A549 (cell line): Measurements from ENCODE around the gene ZFYVE28. TPM values are rescaled to one million over a fixed set of nuclear protein-coding genes. Genes with fewer than 3 reads are reported as not detected.
"Not testable (repeated sequence)": the region's sequence is repeated elsewhere in the genome, so short reads cannot be mapped to it uniquely, and the experiment has no call there.

Experiments used
- ATAC-seq, 2 experiments: fragments of 200-7000 bp in 1 of 2; fragments of >200 bp in 1 of 2; cut with Nextera tagmentation in 1 of 2; cut with Tn5 transposase in 1 of 2; 3 replicates each; pipeline versions ENCODE4 v1.8.0 to v1.9.1; 2018 to 2020; ENCODE audit warnings: mild to moderate bottlenecking in 1 of 2, moderate library complexity in 1 of 2
- CTCF ChIA-PET: fragments of 300-600 bp; sonication (Branson Sonifier 250); formaldehyde crosslinking; extraction: SDS; loops from one replicate; lab custom pipeline; 2021; ENCODE audit warnings: antibody characterized with exemption, inconsistent platforms; lab: Yijun Ruan, JAX
- POLR2A ChIA-PET: fragments of 350-600 bp; formaldehyde crosslinking; extraction: SDS; loops from one replicate; lab custom pipeline; 2021; ENCODE audit warnings: antibody characterized with exemption, inconsistent platforms; lab: Yijun Ruan, JAX
- DNase-seq, 2 experiments: peaks; one replicate each; pipeline versions ENCODE4 v3.0.0 to v3.0.0-alpha.2; 2011 to 2016; ENCODE audit warnings: low read depth in 1 of 2, low spot score in 1 of 2
- FAIRE-seq: peaks from 2 replicates; lab custom pipeline; 2011; peaks lifted over from hg19 to GRCh38; lab: Jason Lieb, UNC
- H3K27ac ChIP-seq, 2 experiments: fragments of >200 bp; sonication (Bioruptor Twin); formaldehyde crosslinking; 3 replicates each; pipeline ENCODE4 v1.5.1; 2016 to 2017
- H3K4me1 ChIP-seq: fragments of >200 bp; sonication (Bioruptor Twin); formaldehyde crosslinking; 3 replicates; pipeline ENCODE4 v1.6.1; 2016
- H3K4me2 ChIP-seq: fragments of >200 bp; sonication (Bioruptor Twin); formaldehyde crosslinking; 3 replicates; pipeline ENCODE4 v1.6.1; 2016
- H3K4me3 ChIP-seq: fragments of >200 bp; sonication (Bioruptor Twin); formaldehyde crosslinking; 3 replicates; pipeline ENCODE4 v1.5.1; 2016
- H3K9me3 ChIP-seq: fragments of >200 bp; sonication (Bioruptor Twin); formaldehyde crosslinking; 3 replicates; pipeline ENCODE4 v1.6.1; 2016
- BHLHE40 ChIP-seq: IDR thresholded peaks from 2 replicates; pipeline ENCODE4 v1.6.1; 2012; ENCODE audit warnings: low read depth, low read length, inconsistent platforms
- CBX2 ChIP-seq: fragments of 200-600 bp; sonication (generic); IDR thresholded peaks from 2 replicates; pipeline ENCODE4 v1.6.1; 2016; ENCODE audit warnings: low read depth, mild to moderate bottlenecking, borderline replicate concordance
- E2F6 ChIP-seq: IDR thresholded peaks from 2 replicates; pipeline ENCODE4 v1.6.1; 2012; ENCODE audit warnings: low read depth, borderline replicate concordance
- FOSB ChIP-seq: fragments of 250-450 bp; sonication (Bioruptor Pico); IDR thresholded peaks from 2 replicates; pipeline ENCODE4 v1.5.0; 2020; ENCODE audit warnings: mild to moderate bottlenecking, moderate library complexity
- HMGXB4 ChIP-seq: fragments of 250-450 bp; sonication (Bioruptor Pico); IDR thresholded peaks from 2 replicates; pipeline ENCODE4 v1.5.0; 2021; ENCODE audit warnings: mild to moderate bottlenecking, moderate library complexity, borderline replicate concordance
- HOXB13 ChIP-seq: fragments of 250-450 bp; sonication (Bioruptor Pico); IDR thresholded peaks from 2 replicates; pipeline ENCODE4 v1.5.0; 2020; ENCODE audit warnings: low read depth, mild to moderate bottlenecking, moderate library complexity
- HOXB5 ChIP-seq: fragments of 250-450 bp; sonication (Bioruptor Pico); IDR thresholded peaks from 2 replicates; pipeline ENCODE4 v1.5.0; 2020; ENCODE audit warnings: mild to moderate bottlenecking, moderate library complexity
- MAFK ChIP-seq: fragments of 450-650 bp; IDR thresholded peaks from 2 replicates; pipeline ENCODE4 v1.6.1; 2014; ENCODE audit not compliant: partially characterized antibody
- NFE2L2 ChIP-seq: fragments of 150-350 bp; conservative IDR thresholded peaks from 2 replicates; pipeline ENCODE4 v1.6.1; 2014; ENCODE audit warnings: low read length
- POLR2AphosphoS2 ChIP-seq: conservative IDR thresholded peaks from 2 replicates; pipeline ENCODE4 v1.6.1; 2012; ENCODE audit warnings: low read length, improper control_type of control experiment, inconsistent platforms
- RAD21 ChIP-seq, 2 experiments: fragments of >200 bp in 1 of 2; sonication (Bioruptor Twin) in 1 of 2; formaldehyde crosslinking in 1 of 2; IDR thresholded peaks in 1 of 2; conservative IDR thresholded peaks in 1 of 2; 2 replicates in 1 of 2; 3 replicates in 1 of 2; pipeline ENCODE4 v1.6.1; 2012 to 2018; ENCODE audit warnings: inconsistent platforms in 1 of 2
- RFX5 ChIP-seq: fragments of 450-650 bp; IDR thresholded peaks from 2 replicates; pipeline ENCODE4 v1.7.1; 2014; ENCODE audit warnings: antibody characterized with exemption, mild to moderate bottlenecking, moderate library complexity
- SREBF2 ChIP-seq: fragments of 450-650 bp; IDR thresholded peaks from 2 replicates; pipeline ENCODE4 v1.6.1; 2014; ENCODE audit warnings: mild to moderate bottlenecking, moderate library complexity
- ZC3H11A ChIP-seq: fragments of 450-650 bp; IDR thresholded peaks from 2 replicates; pipeline ENCODE4 v1.6.1; 2014; ENCODE audit warnings: antibody characterized with exemption, mild to moderate bottlenecking
- ZFP36 ChIP-seq: fragments of 450-650 bp; IDR thresholded peaks from 2 replicates; pipeline ENCODE4 v1.6.1; 2014; ENCODE audit warnings: borderline replicate concordance; ENCODE audit not compliant: partially characterized antibody
- ZSCAN20 ChIP-seq: fragments of 250-450 bp; sonication (Bioruptor Pico); IDR thresholded peaks from 2 replicates; pipeline ENCODE4 v1.8.0; 2022; ENCODE audit warnings: mild to moderate bottlenecking, moderate library complexity
- WGBS: methylation state at CpG from one replicate; pipeline ENCODE4 v1.1.6; 2017; ENCODE audit errors: missing lambda C conversion rate; 5-methylcytosine and 5-hydroxymethylcytosine counted together
- polyA plus RNA-seq, 4 experiments: library from polyadenylated mRNA; depleted of rRNA in 3 of 4; stranded (reverse); fragments of >200 nt; fragmentation: RNase III in 1 of 4; extraction: RNeasy Plus Mini Kit Qiagen cat#74134 plus additional on column Dnase treatment in 1 of 4; gene quantifications; 2 replicates in 3 of 4; 3 replicates in 1 of 4; pipeline ENCODE4 v1.2.3, GENCODE V29; 2011 to 2017
- TF ChIP-seq, protein P1 (sequence below): fragments of >200 bp; sonication (Bioruptor Twin); formaldehyde crosslinking; IDR thresholded peaks from 3 replicates; pipeline ENCODE4 v1.6.1; 2016
- TF ChIP-seq, protein P2 (sequence below): fragments of >200 bp; sonication (Bioruptor Twin); formaldehyde crosslinking; IDR thresholded peaks from 2 replicates; pipeline ENCODE4 v1.6.1; 2016

The ZFYVE28 gene
- polyA plus RNA-seq, 2 of the 4 experiments (the other 2 are of a cell fraction) = 2.1 to 2.3 TPM

- WGBS = 69% methylated on average over 6 of the region's 6 CpGs
- no peaks in the 10 kb centered on the region for H3K4me1 ChIP-seq
- no peak overlapping the region for H3K27ac ChIP-seq
- FAIRE-seq (no peak), ATAC-seq (no peak), DNase-seq (no peak)
- H3K9me3 ChIP-seq = no peaks in the 10 kb centered on the region
- CTCF ChIA-PET = no interaction called here
- POLR2A ChIA-PET = no interaction called here
- no peak for TF ChIP-seq CBX2
- no peak for TF ChIP-seq MAFK
- TF ChIP-seq ZSCAN20 (CRISPR knock-in tag) = no peak
- no peak for TF ChIP-seq HOXB13 (CRISPR knock-in tag)
- TF ChIP-seq RFX5 = no peak
- no peak for TF ChIP-seq SREBF2
- TF ChIP-seq, protein P1, sequence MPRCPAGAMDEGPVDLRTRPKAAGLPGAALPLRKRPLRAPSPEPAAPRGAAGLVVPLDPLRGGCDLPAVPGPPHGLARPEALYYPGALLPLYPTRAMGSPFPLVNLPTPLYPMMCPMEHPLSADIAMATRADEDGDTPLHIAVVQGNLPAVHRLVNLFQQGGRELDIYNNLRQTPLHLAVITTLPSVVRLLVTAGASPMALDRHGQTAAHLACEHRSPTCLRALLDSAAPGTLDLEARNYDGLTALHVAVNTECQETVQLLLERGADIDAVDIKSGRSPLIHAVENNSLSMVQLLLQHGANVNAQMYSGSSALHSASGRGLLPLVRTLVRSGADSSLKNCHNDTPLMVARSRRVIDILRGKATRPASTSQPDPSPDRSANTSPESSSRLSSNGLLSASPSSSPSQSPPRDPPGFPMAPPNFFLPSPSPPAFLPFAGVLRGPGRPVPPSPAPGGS = no peak
- TF ChIP-seq, protein P2, sequence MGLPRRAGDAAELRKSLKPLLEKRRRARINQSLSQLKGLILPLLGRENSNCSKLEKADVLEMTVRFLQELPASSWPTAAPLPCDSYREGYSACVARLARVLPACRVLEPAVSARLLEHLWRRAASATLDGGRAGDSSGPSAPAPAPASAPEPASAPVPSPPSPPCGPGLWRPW = no peak
- no peak for TF ChIP-seq RAD21 (conservative IDR thresholded peaks at IDR 0.05 in 1 of 2, IDR thresholded peaks at IDR 0.05 in 1 of 2)
- TF ChIP-seq ZC3H11A = no peak
- no peak for TF ChIP-seq HMGXB4
- TF ChIP-seq E2F6 = no peak
- no peak for TF ChIP-seq FOSB
- no peak for TF ChIP-seq NFE2L2
- no peak for TF ChIP-seq ZFP36
- TF ChIP-seq HOXB5 (CRISPR knock-in tag) = no peak
- no peak for TF ChIP-seq POLR2AphosphoS2
- no peak overlapping the region for H3K4me2 ChIP-seq
- no peak overlapping the region for H3K4me3 ChIP-seq
Observed at GRCh38 chr4:2384245-2384644, 34.2 kb downstream of the ZFYVE28 start.

GRCh38 chr4:2383760-2384159, 34.7 kb downstream of the ZFYVE28 start:
- TF ChIP-seq BHLHE40 (no peak), E2F6 (no peak)
- TF ChIP-seq, all 56 proteins: peak for 0
- no peaks in the 10 kb centered on the region for H3K9me3 ChIP-seq
- no peaks in the 10 kb centered on the region for H3K4me1 ChIP-seq
- no peak for DNase-seq
- POLR2A ChIA-PET = no interaction called here
- no peak for FAIRE-seq
- no peak for ATAC-seq
- 93% methylated on average over 5 of the region's 5 CpGs for WGBS
- no peak overlapping the region for H3K27ac ChIP-seq
- H3K4me2 ChIP-seq = no peak overlapping the region
- H3K4me3 ChIP-seq = no peak overlapping the region
- CTCF ChIA-PET = no interaction called here

DNA sequence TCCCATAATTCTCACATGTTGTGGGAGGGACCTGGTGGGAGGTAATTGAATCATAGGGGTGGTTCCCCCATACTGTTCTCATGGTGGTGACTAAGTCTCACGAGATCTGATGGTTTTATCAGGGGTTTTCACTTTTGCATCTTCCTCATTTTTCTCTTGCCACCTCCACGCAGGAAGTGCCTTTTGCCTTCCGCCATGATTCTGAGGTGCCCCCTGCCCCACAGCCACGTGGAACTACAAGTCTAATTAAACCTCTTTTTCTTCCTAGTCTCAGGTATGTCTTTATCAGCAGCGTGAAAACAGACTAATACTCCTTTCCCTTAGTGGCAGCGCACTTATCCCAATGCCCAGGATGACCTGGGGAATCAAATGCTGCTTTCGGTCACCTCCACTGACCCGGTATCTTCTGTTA, 35.2 kb downstream of the ZFYVE28 start:
- ATAC-seq, H3K4me3 ChIP-seq, H3K4me2 ChIP-seq, H3K27ac ChIP-seq, POLR2A ChIA-PET, H3K4me1 ChIP-seq, CTCF ChIA-PET, H3K9me3 ChIP-seq, FAIRE-seq, DNase-seq: not testable (repeated sequence)
- WGBS = 83% methylated on average over 8 of the region's 8 CpGs

DNA sequence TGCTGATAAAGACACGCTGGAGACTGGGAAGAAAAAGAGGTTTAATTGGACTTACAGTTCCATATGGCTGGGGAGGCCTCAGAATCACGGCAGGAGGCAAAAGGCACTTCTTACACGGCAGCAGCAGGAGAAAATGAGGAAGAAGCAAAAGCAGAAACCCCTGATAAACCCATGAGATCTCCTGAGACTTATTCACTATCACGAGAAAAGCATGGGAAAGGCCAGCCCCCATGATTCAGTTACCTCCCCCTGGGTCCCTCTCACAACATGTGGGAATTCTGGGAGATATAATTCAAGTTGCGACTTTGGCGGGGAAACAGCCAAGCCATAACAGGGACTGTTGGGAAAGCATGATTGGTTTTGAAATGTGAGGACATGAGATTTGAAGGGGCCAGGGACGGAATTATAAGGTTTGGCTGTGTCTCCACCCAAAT, 35.7 kb downstream of the ZFYVE28 start:
- H3K4me3 ChIP-seq, DNase-seq, H3K27ac ChIP-seq, CTCF ChIA-PET, ATAC-seq, H3K9me3 ChIP-seq, H3K4me2 ChIP-seq, H3K4me1 ChIP-seq, FAIRE-seq, POLR2A ChIA-PET: not testable (repeated sequence)
- 88% methylated on average over 7 of the region's 7 CpGs for WGBS

DNA sequence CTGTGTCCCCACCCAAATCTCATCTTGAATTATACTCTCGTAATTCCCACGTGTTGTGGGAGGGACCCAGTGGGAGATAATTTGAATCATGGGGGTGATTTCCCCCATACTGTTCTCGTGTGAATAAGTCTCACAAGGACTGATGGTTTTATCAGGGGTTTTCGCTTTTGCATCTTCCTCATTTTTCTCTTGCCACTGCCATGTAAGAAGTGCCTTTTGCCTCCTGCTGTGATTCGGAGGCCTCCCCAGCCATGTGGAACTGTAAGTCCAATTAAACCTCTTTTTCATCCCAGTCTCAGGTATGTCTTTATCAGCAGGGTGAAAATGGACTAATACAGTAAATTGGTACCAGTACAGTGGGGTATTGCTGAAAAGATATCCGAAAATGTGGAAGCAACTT, 37.9 kb downstream of the ZFYVE28 start:
- DNase-seq, ATAC-seq, H3K9me3 ChIP-seq, FAIRE-seq, H3K4me3 ChIP-seq, H3K4me1 ChIP-seq, H3K27ac ChIP-seq, H3K4me2 ChIP-seq, CTCF ChIA-PET, POLR2A ChIA-PET: not testable (repeated sequence)
- 69% methylated on average over 6 of the region's 6 CpGs for WGBS
